ENCODE measurements around the gene PIGU. TPM values are rescaled to one million over a fixed set of nuclear protein-coding genes. Genes with fewer than 3 reads are reported as not detected.
A peak's percentile ranks its signal among the peaks of the same experiment; 100 is the strongest.

PIGU gene
- total and polyA plus RNA-seq, 2 of the 13 experiments (the other 11 are each of a cell fraction or from before 2014, with no cell fraction given), result 45.5 to 231 TPM

DNA sequence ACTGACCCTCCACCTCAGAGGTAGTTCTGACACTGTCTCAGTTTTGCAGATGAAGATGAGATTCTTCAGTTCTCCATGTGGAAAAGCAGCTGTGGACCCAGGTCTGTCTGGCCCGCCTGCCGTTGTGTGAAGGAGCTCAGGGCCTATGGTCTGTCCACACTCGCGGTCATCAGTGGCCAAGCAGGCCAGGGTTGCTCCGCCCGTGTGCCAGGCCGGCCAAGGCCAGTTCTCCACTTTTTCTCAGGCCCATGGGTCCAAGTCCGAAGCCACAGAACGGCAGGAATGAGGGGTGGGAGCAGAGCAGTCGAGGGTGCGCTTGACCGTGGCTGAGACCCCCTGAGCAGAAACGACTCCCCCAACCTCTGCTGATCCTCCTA is 127.0 kb downstream of the PIGU start (continued):
- TF ChIP-seq, protein P1, sequence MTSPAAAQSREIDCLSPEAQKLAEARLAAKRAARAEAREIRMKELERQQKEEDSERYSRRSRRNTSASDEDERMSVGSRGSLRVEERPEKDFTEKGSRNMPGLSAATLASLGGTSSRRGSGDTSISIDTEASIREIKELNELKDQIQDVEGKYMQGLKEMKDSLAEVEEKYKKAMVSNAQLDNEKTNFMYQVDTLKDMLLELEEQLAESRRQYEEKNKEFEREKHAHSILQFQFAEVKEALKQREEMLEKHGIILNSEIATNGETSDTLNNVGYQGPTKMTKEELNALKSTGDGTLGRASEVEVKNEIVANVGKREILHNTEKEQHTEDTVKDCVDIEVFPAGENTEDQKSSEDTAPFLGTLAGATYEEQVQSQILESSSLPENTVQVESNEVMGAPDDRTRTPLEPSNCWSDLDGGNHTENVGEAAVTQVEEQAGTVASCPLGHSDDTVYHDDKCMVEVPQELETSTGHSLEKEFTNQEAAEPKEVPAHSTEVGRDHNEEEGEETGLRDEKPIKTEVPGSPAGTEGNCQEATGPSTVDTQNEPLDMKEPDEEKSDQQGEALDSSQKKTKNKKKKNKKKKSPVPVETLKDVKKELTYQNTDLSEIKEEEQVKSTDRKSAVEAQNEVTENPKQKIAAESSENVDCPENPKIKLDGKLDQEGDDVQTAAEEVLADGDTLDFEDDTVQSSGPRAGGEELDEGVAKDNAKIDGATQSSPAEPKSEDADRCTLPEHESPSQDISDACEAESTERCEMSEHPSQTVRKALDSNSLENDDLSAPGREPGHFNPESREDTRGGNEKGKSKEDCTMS (CRISPR knock-in tag; conservative IDR thresholded peaks at IDR 0.05), result no peak
- TF ChIP-seq ZNF619 (CRISPR knock-in tag; IDR thresholded peaks at IDR 0.05) (no peak), TEAD2 (CRISPR knock-in tag; IDR thresholded peaks at IDR 0.05) (no peak), BCLAF1 (IDR thresholded peaks at IDR 0.05) (no peak), ZNF572 (CRISPR knock-in tag; IDR thresholded peaks at IDR 0.05) (0 out of 2 replicates have a peak, but pooled peaks have one; percentile 71), SMAD3 (CRISPR knock-in tag; IDR thresholded peaks at IDR 0.05) (no peak), ZNF530 (CRISPR knock-in tag; IDR thresholded peaks at IDR 0.05; ENCODE audit: low read depth) (no peak), TAF1 (CRISPR knock-in tag; IDR thresholded peaks at IDR 0.05) (no peak), MAZ (IDR thresholded peaks at IDR 0.05; ENCODE audit: borderline replicate concordance, low read depth, low read length) (no peak), MAZ (CRISPR knock-in tag; IDR thresholded peaks at IDR 0.05; ENCODE audit: low read depth) (no peak), ZMAT5 (CRISPR knock-in tag; IDR thresholded peaks at IDR 0.05; ENCODE audit: borderline replicate concordance, low read depth) (no peak), POLR2A (IDR thresholded peaks at IDR 0.05; ENCODE audit: insufficient read depth in 1 of 2, low read depth in 2 of 2, low read length in 2 of 2) (no peak)
- TF ChIP-seq, protein P2, sequence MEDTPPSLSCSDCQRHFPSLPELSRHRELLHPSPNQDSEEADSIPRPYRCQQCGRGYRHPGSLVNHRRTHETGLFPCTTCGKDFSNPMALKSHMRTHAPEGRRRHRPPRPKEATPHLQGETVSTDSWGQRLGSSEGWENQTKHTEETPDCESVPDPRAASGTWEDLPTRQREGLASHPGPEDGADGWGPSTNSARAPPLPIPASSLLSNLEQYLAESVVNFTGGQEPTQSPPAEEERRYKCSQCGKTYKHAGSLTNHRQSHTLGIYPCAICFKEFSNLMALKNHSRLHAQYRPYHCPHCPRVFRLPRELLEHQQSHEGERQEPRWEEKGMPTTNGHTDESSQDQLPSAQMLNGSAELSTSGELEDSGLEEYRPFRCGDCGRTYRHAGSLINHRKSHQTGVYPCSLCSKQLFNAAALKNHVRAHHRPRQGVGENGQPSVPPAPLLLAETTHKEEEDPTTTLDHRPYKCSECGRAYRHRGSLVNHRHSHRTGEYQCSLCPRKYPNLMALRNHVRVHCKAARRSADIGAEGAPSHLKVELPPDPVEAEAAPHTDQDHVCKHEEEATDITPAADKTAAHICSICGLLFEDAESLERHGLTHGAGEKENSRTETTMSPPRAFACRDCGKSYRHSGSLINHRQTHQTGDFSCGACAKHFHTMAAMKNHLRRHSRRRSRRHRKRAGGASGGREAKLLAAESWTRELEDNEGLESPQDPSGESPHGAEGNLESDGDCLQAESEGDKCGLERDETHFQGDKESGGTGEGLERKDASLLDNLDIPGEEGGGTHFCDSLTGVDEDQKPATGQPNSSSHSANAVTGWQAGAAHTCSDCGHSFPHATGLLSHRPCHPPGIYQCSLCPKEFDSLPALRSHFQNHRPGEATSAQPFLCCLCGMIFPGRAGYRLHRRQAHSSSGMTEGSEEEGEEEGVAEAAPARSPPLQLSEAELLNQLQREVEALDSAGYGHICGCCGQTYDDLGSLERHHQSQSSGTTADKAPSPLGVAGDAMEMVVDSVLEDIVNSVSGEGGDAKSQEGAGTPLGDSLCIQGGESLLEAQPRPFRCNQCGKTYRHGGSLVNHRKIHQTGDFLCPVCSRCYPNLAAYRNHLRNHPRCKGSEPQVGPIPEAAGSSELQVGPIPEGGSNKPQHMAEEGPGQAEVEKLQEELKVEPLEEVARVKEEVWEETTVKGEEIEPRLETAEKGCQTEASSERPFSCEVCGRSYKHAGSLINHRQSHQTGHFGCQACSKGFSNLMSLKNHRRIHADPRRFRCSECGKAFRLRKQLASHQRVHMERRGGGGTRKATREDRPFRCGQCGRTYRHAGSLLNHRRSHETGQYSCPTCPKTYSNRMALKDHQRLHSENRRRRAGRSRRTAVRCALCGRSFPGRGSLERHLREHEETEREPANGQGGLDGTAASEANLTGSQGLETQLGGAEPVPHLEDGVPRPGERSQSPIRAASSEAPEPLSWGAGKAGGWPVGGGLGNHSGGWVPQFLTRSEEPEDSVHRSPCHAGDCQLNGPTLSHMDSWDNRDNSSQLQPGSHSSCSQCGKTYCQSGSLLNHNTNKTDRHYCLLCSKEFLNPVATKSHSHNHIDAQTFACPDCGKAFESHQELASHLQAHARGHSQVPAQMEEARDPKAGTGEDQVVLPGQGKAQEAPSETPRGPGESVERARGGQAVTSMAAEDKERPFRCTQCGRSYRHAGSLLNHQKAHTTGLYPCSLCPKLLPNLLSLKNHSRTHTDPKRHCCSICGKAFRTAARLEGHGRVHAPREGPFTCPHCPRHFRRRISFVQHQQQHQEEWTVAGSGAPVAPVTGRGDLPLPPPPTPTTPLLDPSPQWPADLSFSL (CRISPR knock-in tag; IDR thresholded peaks at IDR 0.05), result no peak
